Left ventricle myocardium inferior (tissue), 1 donor: ENCODE data around the gene MUS81. TPM values are rescaled to one million over a fixed set of nuclear protein-coding genes. Genes with fewer than 3 reads are reported as not detected.

Experiments used
- DNase-seq: peaks from one replicate; pipeline ENCODE4 v3.0.0-alpha.2; 2020
- H3K27ac ChIP-seq: fragments of 200-600 bp; replicated peaks from 2 replicates; pipeline ENCODE4 v1.8.0; 2021
- H3K27me3 ChIP-seq: fragments of 200-600 bp; 2 replicates; pipeline ENCODE4 v1.8.0; 2021; ENCODE audit warnings: low read depth
- H3K36me3 ChIP-seq: fragments of 200-600 bp; 2 replicates; pipeline ENCODE4 v1.8.0; 2021
- H3K4me1 ChIP-seq: fragments of 200-600 bp; 2 replicates; pipeline ENCODE4 v1.8.0; 2021
- H3K4me3 ChIP-seq: fragments of 200-600 bp; 2 replicates; pipeline ENCODE4 v1.8.0; 2021; ENCODE audit warnings: mild to moderate bottlenecking, moderate library complexity
- H3K9me3 ChIP-seq: fragments of 200-600 bp; replicated peaks from 2 replicates; pipeline ENCODE4 v1.8.0; 2021
- intact Hi-C: fragments of 100-400 bp; cut with micrococcal nuclease; formaldehyde crosslinking; loops from one replicate; pipeline ENCODE4 v1.11.0; 2022
- total RNA-seq: library from RNA; stranded (reverse); fragmentation: NEBNext Ultra II Directional; extraction: Animal tissue kit (Norgen Biotek cat#: 25700); gene quantifications from one replicate; pipeline ENCODE4 v1.2.1, GENCODE V29; 2021
- TF ChIP-seq, protein P1 (sequence below): fragments of 200-600 bp; IDR thresholded peaks from 2 replicates; pipeline ENCODE4 v1.8.0; 2021; ENCODE audit warnings: antibody characterized with exemption, mild to moderate bottlenecking, borderline replicate concordance
- donor health status: DM: no; HTN: yes; CAD: no; lungs with severe emphysema.

MUS81 gene
- total RNA-seq, 1 donor from 2014 or later, result 31.5 TPM

DNA sequence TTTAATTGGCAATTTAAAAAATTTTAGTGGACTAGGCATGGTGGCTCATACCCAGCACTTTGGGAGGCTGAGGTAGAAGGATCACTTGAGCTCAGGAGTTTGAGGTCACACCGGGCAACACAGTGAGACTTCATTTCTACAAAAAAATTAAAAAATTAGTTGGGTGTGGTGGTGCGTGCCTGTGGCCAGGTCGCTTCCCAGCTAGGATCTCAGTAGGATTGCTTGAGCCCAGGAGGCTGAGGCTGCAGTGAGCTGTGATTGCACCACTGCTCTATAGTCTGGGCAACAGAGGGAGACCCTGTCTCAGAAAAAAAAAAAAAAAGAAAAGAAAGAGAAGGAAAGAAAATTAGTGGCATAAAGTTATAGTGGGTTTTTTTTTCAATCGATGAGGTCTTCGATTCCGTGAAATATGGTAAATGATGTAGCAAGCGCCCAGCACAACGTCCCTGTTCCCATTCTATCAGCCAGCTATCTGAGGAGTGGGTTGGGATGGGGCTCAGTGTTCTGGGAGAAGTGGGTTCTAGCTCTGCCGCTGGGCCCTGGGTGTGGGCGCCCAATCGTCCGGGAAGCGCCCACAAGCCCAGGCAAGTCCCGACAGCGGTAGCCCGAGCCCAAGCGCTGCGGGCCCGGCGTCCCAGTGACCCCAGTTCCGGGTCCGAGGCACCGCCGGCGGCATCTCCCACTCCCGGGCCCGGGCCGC is 38.6 kb downstream of the MUS81 start:
- peaks cover 15% of the 10 kb centered on the region for H3K27me3 ChIP-seq
- intact Hi-C loops, result no loop called here
- peak overlapping the region; percentile 79 for H3K4me3 ChIP-seq
- no peaks in the 10 kb centered on the region for H3K9me3 ChIP-seq
- DNase-seq, result no peak
- H3K36me3 ChIP-seq, result no peaks in the 10 kb centered on the region
- H3K4me1 ChIP-seq, result peaks cover 34% of the 10 kb centered on the region
- TF ChIP-seq, protein P1, sequence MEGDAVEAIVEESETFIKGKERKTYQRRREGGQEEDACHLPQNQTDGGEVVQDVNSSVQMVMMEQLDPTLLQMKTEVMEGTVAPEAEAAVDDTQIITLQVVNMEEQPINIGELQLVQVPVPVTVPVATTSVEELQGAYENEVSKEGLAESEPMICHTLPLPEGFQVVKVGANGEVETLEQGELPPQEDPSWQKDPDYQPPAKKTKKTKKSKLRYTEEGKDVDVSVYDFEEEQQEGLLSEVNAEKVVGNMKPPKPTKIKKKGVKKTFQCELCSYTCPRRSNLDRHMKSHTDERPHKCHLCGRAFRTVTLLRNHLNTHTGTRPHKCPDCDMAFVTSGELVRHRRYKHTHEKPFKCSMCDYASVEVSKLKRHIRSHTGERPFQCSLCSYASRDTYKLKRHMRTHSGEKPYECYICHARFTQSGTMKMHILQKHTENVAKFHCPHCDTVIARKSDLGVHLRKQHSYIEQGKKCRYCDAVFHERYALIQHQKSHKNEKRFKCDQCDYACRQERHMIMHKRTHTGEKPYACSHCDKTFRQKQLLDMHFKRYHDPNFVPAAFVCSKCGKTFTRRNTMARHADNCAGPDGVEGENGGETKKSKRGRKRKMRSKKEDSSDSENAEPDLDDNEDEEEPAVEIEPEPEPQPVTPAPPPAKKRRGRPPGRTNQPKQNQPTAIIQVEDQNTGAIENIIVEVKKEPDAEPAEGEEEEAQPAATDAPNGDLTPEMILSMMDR, result no peak
- peak overlapping the region; percentile 66 for H3K27ac ChIP-seq

DNA sequence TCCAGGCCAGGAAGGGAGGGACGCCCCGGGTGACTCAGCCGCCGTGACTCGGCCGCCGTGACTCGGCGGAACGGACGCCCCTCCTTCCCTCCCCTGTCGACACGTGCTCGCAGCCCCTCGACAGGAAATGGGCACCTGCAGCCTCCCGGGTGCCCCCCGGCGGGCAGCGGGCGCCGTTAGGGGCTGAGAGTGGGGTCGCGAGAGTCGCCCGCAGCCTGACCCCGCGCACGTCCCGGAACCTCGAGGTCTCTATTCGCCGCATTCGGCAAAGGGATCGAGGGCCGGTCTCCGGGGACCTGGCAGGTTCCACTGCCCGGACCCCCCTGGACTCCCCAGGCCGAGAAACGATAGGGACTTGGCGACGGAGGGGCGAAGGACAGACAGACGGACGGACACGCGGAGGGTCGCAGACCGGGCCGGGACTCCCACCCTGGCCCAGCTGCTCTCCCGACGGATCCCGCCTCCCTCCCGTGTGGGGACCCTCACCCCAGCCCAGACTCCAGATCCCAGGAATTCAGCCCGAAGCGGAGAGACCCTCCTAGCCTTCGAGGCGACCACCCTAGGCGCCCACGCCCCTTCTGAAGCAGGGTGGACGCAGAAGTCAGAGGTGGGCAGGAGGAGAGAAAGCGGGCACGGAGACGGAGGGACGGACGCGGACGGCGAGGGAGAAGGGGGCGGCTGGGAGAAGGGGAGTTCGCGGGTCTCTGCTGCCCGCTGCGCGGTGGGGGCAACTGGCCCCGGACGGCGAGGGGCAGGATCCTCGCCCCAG is 39.3 kb downstream of the MUS81 start:
- peak; percentile 61 for DNase-seq
- Histone ChIP-seq H3K27me3 (peaks cover 15% of the 10 kb centered on the region), H3K9me3 (no peaks in the 10 kb centered on the region), H3K4me3 (peak overlapping the region; percentile 79), H3K27ac (peak overlapping the region; percentile 66), H3K4me1 (peaks cover 27% of the 10 kb centered on the region), H3K36me3 (no peaks in the 10 kb centered on the region)
- TF ChIP-seq, protein P1, result no peak
- intact Hi-C loops, result no loop called here

DNA sequence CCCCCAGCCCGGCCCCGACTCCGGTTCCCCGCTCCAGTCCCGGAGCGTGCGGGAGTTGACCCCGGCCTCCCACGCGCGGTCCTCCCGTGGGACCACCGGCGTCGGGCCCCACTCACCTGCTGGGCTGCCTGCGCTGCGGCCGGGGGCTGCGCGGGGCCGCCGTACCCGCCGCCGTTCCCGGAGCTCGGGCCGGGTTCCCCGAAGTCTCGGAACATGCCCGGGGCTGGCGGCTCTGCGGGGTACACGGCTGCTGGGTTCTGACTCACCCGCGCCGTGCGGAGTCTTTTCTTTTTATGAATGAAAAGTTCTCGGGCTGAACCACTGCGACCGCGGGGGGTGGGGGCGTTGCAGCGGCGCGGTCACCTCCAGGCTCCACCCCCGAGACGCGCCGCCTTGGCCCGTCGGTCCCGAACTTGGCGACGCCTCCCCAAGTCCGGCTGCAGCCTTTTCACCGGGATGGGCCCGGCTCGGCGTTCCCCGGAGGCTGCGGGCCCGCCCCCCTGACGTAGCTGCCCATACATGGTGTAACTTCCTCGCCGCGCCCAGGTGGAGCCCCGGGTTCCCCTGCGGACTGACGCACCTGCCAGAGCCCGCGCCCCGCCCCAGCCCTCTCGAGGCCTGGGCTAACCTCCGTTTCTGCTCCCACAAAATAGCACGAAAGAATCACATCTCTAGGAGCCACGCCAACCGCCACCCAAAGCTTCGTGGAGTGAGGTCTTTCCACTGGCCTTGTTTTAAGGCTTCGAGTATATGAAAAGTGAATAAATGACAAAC is 40.1 kb downstream of the MUS81 start, which contains the start of gene FOSL1:
TSS of gene FOSL1 (minus strand) at position 264 of the 774 bp plus-strand sequence. CDS start at position 215, 49 bp downstream.
- intact Hi-C loops, result no loop called here
- H3K27ac ChIP-seq, result peak within 1 kb of the TSS; percentile 66

DNA sequence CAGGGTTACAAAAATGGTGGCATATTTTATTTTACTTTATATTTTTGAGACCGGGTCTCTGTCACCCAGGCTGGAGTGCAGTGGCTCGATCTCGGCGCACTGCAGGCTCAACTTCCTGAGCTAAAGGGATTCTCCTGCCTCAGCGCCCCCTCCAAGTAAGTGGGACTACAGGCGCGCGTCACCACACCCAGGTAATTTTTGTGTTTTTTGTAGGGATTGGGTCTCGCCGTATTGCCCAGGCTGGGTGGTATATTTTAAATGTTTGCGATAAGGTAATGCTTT is 40.6 kb downstream of the MUS81 start:
- Histone ChIP-seq H3K4me1 (peaks cover 25% of the 10 kb centered on the region), H3K36me3 (no peaks in the 10 kb centered on the region), H3K27me3 (peaks cover 15% of the 10 kb centered on the region), H3K4me3 (peak overlapping the region; percentile 79), H3K9me3 (no peaks in the 10 kb centered on the region), H3K27ac (peak overlapping the region; percentile 66)
- intact Hi-C loops, result no loop called here
- no peak for DNase-seq
- TF ChIP-seq, protein P1, result no peak

More for the DNA sequence above, 40.1 kb downstream of the MUS81 start, which contains the start of gene FOSL1:
- Histone ChIP-seq H3K4me1 (peaks cover 25% of the 10 kb centered on the region), H3K27me3 (peaks cover 15% of the 10 kb centered on the region), H3K36me3 (no peaks in the 10 kb centered on the region), H3K9me3 (no peaks in the 10 kb centered on the region), H3K4me3 (peak within 1 kb of the TSS; percentile 79)
- DNase-seq, result peak; percentile 88
- TF ChIP-seq, protein P1, result no peak

DNA sequence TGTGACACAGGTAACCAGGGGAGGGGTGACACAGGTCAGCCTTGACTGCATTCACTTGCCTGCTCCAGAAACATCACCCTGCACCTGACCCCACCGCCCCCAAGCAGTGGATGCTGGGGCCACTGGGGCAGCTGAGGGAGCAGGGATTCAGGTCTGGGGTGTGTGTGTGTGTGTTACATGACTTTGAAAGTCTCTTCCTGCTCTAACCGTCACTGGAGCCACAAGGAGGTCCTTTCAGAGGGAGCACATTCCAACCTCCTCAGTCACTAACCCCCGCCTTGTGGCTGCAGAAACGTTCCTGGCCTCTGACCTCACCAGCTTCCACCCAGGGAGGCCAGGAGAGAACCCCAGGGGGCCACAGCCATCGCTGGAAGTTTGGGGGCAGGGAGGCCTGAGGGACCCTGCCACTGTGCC is 42.8 kb downstream of the MUS81 start:
- Histone ChIP-seq H3K36me3 (no peaks in the 10 kb centered on the region), H3K27ac (no peak overlapping the region), H3K4me3 (no peak overlapping the region), H3K9me3 (no peaks in the 10 kb centered on the region), H3K4me1 (peaks cover 25% of the 10 kb centered on the region), H3K27me3 (peaks cover 22% of the 10 kb centered on the region)
- intact Hi-C loops, result no loop called here
- DNase-seq, result no peak
- TF ChIP-seq, protein P1, result no peak
